GM08714 (cell line): ENCODE data around the gene FOXN3.

Source experiments
- H3K4me3 ChIP-seq: fragments of 200-500 bp; sonication (Bioruptor generic); 2 replicates; pipeline ENCODE4 v1.5.1; 2014; ENCODE audit warnings: mild to moderate bottlenecking, low read length, inconsistent platforms
- ZNF274 ChIP-seq: IDR thresholded peaks from 2 replicates; pipeline ENCODE4 v1.6.1; 2012; ENCODE audit warnings: mild to moderate bottlenecking, low read depth, low read length

FOXN3 gene

DNA sequence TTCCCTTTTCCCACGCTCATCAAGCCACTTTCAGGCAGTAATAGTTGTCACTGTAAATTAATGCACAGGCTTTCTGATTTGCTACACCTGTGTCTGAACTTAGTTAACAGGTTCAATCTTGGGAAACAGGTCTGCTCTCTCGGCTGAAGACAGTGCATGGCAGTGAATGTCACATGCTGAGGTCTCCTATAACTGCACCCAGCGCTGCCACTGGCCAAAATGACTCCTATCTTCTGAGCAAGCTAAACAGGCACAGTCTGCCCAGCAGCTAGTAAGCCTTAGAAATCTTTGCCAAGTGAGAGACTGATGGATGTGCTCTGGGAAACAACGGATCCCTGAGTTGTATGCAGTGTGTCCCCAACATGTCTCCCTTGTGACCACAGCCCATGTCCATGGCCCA, 25.2 kb upstream of the FOXN3 start:
- TF ChIP-seq ZNF274, result no peak
- H3K4me3 ChIP-seq, result no peak overlapping the region

DNA sequence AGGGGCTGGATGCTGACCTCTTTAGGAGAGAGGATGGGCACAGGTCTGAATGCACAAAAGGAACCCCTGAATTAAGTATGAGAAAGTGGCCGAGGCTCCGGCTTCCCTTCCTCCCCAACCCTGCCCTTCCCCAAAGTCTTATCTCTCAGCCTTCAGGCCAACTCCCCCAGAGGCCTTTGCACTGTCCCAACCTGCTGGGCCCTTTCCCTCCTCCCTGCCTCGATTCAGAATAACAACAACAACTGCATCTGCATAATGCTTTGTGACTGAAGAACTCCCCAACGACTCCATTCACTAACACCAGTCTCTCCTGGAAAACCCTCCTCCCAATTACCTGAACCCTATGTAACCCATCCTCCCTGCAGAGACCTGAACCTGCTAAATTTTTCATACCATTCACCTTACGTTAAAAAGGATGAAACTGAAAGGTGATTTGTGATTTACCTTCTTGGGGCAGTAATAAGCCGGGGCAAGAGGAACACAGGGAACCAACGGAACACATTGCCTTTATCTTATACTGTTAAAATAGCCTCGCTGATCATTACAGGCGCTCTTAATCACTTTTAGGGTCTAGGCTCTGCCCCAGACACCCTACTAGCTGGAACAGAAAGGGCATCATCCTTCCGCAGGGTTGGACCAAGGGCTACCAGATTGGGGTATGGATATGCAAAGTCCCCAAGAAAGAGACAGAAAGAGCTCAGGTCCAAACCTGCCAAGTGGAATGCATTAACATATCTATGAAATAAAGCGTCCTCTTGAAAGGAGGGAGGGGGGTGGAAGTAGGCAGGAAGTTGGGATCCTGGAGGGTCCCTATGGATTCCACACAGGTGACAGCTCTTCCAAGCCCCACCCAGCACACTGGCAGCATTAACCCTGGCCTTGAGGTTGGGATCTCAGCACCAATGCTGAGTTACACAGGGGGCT, 24.2 kb upstream of the FOXN3 start:
- H3K4me3 ChIP-seq, result no peak overlapping the region
- no peak for TF ChIP-seq ZNF274

DNA sequence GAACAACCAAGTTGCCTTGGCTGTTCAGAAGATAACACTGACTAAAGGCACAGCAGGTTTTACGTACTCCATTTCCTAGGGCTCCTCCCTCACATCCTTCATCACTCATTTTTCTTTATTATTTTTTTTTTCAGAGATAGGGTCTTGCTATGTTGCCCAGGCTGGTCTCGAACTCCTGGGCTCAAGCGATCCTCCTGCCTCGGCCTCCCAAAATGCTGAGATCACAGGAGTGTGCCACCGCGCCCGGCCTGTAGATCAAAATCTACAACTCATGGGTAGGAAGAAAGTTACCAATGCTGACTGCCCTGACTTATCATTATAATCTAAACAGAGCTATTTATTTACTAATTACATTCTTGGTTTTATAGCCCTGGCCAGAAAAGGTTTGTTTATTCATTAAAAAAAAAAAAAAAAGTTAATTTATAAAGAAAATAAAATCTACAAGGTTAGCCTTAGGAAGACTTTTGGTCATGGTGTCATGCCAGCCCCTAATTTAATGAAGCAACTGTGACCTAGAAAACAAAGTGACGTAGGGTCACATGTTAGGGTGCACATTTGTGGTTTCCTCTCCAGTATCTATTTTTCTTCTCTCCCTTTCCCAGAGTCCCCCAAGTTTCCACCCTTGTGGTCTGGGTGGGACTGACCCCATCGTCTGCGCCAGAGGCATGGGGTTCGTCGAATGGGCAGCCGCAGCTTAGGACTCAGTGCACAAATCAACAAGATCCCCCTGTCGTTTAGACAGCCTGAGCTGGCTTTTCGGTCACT, 19.0 kb upstream of the FOXN3 start:
- no peak overlapping the region for H3K4me3 ChIP-seq
- no peak for TF ChIP-seq ZNF274

DNA sequence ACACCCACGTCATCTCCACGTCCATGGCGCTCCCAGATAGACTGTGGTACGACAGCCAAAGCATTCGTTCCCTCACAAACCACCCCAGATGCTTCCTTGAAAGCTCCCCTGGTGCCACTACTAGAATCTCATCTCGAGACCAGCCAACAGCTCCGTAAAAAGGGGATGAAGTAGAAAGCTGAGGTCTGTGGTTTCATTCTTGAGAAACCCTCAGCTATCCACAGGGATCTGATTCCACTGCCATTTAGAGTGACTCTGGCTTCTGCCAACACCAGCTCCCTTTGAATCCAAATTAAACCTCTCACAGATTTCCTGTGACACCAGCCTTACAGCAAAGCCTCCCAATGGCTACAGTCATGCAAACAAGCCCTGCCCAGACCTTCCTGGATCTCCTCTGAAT, 18.5 kb upstream of the FOXN3 start:
- no peak overlapping the region for H3K4me3 ChIP-seq
- TF ChIP-seq ZNF274, result no peak

DNA sequence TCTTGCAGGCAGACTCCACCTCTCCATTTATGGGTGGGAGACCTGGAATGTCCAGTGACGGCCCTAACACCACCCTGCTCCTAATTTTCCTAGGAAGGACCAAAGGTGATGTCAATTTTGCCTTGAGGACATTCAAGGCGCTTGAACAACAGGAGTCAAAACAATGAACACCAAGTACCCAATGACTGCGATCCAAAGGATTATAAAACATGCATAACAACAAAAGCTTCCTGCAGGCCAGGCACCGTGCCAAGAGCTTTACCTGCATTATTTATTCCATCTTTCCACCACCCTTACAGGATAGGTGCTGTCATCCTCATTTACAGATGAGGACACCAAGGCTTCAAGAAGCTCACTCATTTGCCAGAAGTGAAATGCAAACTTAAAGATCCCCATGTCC, 15.2 kb upstream of the FOXN3 start:
- H3K4me3 ChIP-seq, result no peak overlapping the region
- no peak for TF ChIP-seq ZNF274

DNA sequence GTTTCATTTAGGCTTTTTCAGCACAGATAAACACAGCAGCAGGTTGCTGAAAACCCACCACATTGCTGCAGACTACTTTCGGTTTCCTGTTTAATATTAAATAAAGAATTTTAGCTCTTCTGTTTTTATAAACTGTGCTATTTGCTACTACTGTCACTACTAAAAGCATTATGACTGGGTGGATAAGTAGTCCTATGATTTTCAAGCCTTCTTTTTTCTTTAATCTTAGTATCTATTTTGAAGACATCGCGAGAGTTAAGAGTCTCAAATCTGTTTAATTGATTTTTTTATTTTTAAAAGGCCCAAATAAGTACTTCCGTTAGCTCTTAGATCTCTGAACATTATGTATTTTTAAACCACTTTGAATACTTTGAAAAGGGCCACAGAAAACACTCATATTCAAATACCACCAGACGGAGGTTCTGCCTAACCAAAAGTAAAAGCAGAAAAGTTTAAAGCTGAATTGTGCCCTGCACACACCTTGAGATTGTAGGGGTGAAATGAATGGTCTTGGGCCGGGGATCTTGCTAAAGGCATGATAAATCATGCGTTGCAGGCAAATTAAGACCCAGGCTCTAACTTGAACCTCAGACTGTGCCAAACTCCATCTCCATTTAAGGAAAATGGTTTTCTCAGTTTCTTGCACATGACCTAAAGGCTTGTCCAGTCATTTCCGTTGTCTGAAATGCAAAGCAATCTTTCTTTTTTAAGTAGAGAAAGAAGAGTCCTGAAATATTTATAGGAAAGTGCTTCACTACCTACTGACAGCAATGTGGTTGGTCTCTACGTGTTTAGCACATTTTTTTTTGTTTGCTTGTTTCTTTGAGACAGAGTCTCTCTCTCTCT, 13.6 kb upstream of the FOXN3 start:
- no peak for TF ChIP-seq ZNF274
- H3K4me3 ChIP-seq, result peak overlapping the region; percentile 41

DNA sequence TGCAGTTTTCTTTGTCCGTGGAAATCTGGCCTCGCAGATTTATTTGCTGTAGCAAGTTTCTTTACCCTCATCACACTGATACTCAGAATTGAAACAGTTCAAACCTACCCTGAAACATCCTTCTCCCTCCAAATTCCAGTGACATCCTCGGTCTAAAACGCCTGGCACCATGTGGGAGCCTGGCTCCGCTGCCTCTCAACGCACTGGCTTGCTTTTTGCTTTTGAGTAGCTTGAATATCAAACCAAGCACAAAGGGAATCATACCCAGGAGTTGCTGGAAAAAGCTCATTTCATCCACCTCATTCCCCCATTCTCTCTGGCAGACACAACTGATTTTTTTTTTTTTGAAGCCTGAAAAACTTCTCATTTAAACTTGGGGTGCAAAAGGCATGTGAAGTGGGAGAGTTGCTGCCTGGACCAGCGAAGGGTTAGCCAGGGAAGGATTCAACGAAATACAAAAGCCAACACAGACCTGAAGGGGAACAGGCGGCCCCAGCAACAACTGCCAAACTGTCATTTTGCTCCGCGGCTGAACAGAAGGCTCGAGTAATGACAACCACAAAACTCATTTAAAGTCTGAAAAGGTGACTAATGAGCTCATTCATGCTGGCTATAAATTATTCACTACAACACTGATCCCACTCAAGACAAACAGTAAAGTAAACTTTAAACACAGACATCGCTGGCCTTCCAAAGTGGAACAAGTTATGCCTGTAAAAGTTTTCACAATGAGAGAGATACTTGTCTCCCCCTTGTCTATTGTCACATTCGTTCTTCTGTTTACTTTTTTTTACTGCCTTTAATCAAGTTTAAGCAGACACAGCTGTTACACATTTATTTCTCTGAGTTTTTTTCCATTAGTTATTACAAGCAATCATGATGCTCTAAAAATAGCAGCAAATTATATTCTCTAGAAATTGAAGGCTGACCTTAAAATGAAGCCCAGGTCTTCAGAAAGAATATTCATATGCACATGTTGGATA, 12.5 kb upstream of the FOXN3 start:
- H3K4me3 ChIP-seq, result peak overlapping the region; percentile 42
- no peak for TF ChIP-seq ZNF274

DNA sequence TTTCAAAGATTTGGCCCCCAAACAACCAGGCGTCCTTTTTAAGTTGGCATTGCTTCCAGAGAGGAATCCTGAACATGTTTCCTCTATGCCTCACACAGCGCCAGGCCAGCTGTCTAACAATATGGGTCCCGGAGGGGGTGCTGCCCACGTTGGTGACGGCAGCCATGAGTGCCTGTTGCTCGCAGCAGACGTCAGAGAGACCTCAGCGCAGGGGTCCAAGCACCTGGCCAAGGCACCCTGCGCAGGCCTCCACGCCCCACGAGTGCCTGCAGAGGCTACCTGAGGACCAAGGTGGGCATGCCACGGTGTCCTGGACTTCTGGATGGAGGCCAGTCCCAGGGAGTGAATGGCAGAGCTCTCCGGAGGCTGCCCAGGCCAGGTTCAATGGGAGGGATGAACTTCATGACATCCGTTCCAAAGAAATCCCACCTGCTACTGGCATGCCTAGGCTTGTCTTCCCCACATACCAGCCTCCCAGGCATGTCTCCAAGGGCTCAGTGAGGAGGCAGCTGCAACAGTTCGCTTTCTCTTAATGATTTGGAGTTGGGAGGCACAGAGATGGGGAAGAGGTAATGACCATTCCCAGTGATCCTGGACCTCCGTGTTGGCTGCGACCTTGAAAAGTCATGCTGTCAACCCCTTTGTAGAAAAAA, 11.6 kb upstream of the FOXN3 start:
- no peak for TF ChIP-seq ZNF274
- no peak overlapping the region; the same call in 1 of the 2 replicates for H3K4me3 ChIP-seq

DNA sequence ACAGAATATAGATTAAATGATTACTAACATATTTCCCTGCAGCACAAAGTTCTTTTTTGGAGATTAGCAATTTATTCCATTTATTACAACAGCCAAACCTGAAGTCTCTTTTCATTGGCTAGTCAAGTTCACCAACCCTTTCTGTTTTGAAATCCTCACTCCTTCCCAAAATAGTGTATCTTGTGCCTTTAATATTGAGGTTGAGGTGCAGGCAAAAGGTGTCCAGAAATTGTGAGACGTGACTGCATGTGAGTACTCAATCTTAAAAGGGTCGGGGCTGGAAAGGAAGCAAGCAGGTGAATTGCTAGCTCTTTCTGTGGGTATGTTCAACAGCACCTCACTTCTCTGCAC, 11.1 kb upstream of the FOXN3 start:
- H3K4me3 ChIP-seq, result no peak overlapping the region
- TF ChIP-seq ZNF274, result no peak

DNA sequence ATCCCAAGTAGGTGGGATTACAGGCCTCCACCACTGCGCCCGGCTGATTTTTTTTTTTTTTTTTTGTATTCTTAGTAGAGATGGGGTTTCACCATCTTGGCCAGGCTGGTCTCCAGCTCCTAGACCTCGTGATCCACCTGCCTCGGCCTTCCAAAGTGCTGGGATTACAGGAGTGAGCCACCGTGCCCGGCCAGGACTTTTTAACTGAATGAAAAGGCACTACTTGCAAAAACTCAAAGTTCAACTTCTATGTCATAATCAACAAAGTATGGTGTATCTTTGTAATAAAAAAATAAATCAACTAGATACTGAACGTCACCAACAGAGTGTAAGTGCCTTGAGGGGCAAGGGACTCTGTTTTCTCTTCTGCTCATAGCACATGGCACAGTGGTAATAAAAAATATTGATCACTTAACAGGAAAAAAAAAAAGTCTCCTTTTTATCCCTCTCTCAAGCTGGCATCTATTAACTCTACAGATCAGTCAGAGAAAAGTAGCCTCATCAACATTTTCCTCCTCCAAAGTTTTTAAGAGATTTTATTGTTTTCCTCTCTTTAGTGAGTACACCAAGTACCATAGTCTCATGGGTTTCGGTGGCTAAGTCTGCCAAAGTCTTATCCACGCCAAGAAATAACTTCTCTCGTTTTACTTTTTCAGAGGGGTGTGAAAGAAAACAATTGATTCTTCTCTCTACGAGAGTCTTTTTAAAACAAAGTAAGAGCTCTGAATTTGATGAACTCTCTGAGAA, 10.6 kb upstream of the FOXN3 start:
- H3K4me3 ChIP-seq, result no peak overlapping the region
- no peak for TF ChIP-seq ZNF274

DNA sequence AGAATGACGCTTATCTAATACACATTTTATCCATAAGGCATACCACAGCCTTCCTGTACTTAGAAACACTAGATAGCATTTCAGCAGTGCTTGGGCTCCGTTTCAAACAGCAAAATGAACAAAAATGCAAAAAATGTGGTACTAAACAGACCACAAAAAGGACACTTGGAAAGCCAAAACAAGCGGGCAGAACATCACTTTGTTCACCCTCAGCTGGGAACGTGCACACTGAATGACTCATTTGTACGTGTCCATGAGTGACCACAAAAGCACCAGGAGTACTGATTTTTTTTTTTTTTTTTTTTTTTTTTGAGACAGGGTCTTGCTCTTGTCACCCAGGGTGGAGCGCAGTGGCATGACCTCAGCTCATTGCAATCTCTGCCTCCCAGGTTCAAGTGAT, 8.9 kb upstream of the FOXN3 start:
- no peak for TF ChIP-seq ZNF274
- H3K4me3 ChIP-seq, result no peak overlapping the region

DNA sequence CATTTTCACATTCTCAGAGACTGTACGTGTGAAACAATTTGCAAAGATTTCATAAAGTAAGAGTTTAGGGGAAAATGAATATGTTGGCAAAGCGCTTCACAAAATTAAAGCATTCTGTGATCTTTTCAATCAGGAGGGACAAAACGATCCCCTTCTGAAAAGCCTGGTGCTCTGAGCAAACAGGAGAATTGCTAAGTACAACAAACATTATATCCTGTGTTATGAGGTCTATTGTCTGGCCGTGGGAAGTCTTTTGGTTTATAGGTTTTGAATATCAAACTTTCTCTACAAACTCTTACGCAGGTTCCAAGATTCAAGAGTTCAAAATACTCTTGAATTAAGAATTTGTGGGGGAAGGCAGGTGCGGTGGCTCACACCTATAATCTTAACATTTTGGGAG, 7.2 kb upstream of the FOXN3 start:
- TF ChIP-seq ZNF274, result no peak
- no peak overlapping the region for H3K4me3 ChIP-seq
